ENCODE data around the gene RGL3.

- TF ChIP-seq EP300 (IDR thresholded peaks at IDR 0.05; ENCODE audit: borderline replicate concordance in 1 of 2, control insufficient read depth in 1 of 2, low read depth in 2 of 2, low read length in 2 of 2) (no peak), TAF1 (IDR thresholded peaks at IDR 0.05; ENCODE audit: borderline replicate concordance, low read depth, low read length) (no peak), BCL3 (IDR thresholded peaks at IDR 0.05; ENCODE audit: borderline replicate concordance, insufficient read depth, low read depth, low read length, poor library complexity, severe bottlenecking) (no peak), USF1 (IDR thresholded peaks at IDR 0.05; ENCODE audit: borderline replicate concordance, extremely low read length, insufficient read depth, low read depth, low read length) (no peak), CTCF (IDR thresholded peaks at IDR 0.05 in 2 of 3, conservative IDR thresholded peaks at IDR 0.05 in 1 of 3; ENCODE audit: control insufficient read depth in 2 of 3, extremely low read depth in 1 of 3, insufficient read depth in 1 of 3, low read depth in 3 of 3, low read length in 3 of 3) (peak in 1 of 3 experiments; percentile 12; a peak in 1 of 6 replicates), ZBTB33 (IDR thresholded peaks at IDR 0.05) (no peak), RCOR1 (conservative IDR thresholded peaks at IDR 0.05; ENCODE audit: low read depth, low read length) (no peak), ZBTB4 (CRISPR knock-in tag; IDR thresholded peaks at IDR 0.05) (no peak), USF2 (IDR thresholded peaks at IDR 0.05; ENCODE audit: borderline replicate concordance, low read depth, low read length) (no peak), SP1 (IDR thresholded peaks at IDR 0.05; ENCODE audit: low read depth, low read length) (no peak), MAX (IDR thresholded peaks at IDR 0.05; ENCODE audit: low read depth, low read length) (no peak)
Observed at GRCh38 chr19:11452620-11453310, 33.7 kb upstream of the RGL3 start.

All from GM12878 (cell line).